Neural progenitor cell (in vitro differentiated cells): ENCODE measurements around the gene KIAA0040. TPM values are rescaled to one million over a fixed set of nuclear protein-coding genes. Genes with fewer than 3 reads are reported as not detected.

Experiments
- DNase-seq: peaks from one replicate; pipeline ENCODE4 v3.0.0-alpha.2; 2016; ENCODE audit warnings: low spot score
- H2AFZ ChIP-seq: fragments of 200-600 bp; sonication (generic); replicated peaks from 2 replicates; pipeline ENCODE4 v1.6.1; 2016; ENCODE audit warnings: antibody characterized with exemption
- H3F3A ChIP-seq: fragments of 200-600 bp; sonication (generic); 2 replicates; pipeline ENCODE4 v1.6.1; 2016; ENCODE audit warnings: antibody characterized with exemption, low read depth
- H3K27ac ChIP-seq: fragments of 200-600 bp; sonication (generic); 2 replicates; pipeline ENCODE4 v1.5.1; 2016; ENCODE audit warnings: mild to moderate bottlenecking
- H3K27me3 ChIP-seq: fragments of 200-600 bp; sonication (generic); 2 replicates; pipeline ENCODE4 v1.6.1; 2016; ENCODE audit warnings: mild to moderate bottlenecking, moderate library complexity
- H3K36me3 ChIP-seq: fragments of 200-600 bp; sonication (generic); 2 replicates; pipeline ENCODE4 v1.5.1; 2016
- H3K4me1 ChIP-seq: fragments of 200-600 bp; sonication (generic); 2 replicates; pipeline ENCODE4 v1.6.1; 2016; ENCODE audit warnings: mixed run types
- H3K4me2 ChIP-seq: fragments of 200-600 bp; sonication (generic); 2 replicates; pipeline ENCODE4 v1.6.1; 2016
- H3K4me3 ChIP-seq: fragments of 200-600 bp; sonication (generic); 2 replicates; pipeline ENCODE4 v1.5.1; 2016
- H3K79me2 ChIP-seq: fragments of 200-600 bp; sonication (generic); 2 replicates; pipeline ENCODE4 v1.6.1; 2016; ENCODE audit warnings: low read depth
- H3K9ac ChIP-seq: fragments of 200-600 bp; sonication (generic); 2 replicates; pipeline ENCODE4 v1.6.1; 2016
- H3K9me3 ChIP-seq: fragments of 200-600 bp; sonication (generic); 2 replicates; pipeline ENCODE4 v1.5.1; 2016; ENCODE audit warnings: low read depth
- H4K20me1 ChIP-seq: fragments of 200-600 bp; sonication (generic); 2 replicates; pipeline ENCODE4 v1.6.1; 2016; ENCODE audit warnings: low read depth
- H3K27ac Mint-ChIP-seq: 3 replicates; pipeline ENCODE4 v1.8.0; 2021; ENCODE audit warnings: mixed read lengths
- H3K27me3 Mint-ChIP-seq: 2 replicates; pipeline ENCODE4 v1.8.0; 2022; ENCODE audit warnings: low read depth, mild to moderate bottlenecking, inconsistent platforms, moderate library complexity, mixed read lengths; ENCODE audit not compliant: insufficient read depth
- H3K36me3 Mint-ChIP-seq: 3 replicates; pipeline ENCODE4 v1.8.0; 2021; ENCODE audit warnings: mixed read lengths
- H3K4me1 Mint-ChIP-seq: 3 replicates; pipeline ENCODE4 v1.8.0; 2021; ENCODE audit warnings: mixed read lengths
- H3K4me3 Mint-ChIP-seq: 3 replicates; pipeline ENCODE4 v1.8.0; 2021; ENCODE audit warnings: mild to moderate bottlenecking, moderate library complexity, mixed read lengths
- H3K9me3 Mint-ChIP-seq: 3 replicates; pipeline ENCODE4 v1.8.0; 2020; ENCODE audit warnings: mixed read lengths
- EZH2 ChIP-seq: fragments of 200-600 bp; sonication (generic); IDR thresholded peaks from 2 replicates; pipeline ENCODE4 v1.6.1; 2017; ENCODE audit warnings: antibody characterized with exemption, mild to moderate bottlenecking, moderate library complexity
- EZH2phosphoT487 ChIP-seq: fragments of 200-600 bp; sonication (generic); IDR thresholded peaks from 2 replicates; pipeline ENCODE4 v1.6.1; 2017; ENCODE audit warnings: antibody characterized with exemption
- total RNA-seq: library from RNA; depleted of rRNA; stranded (reverse); fragments of >200 nt; gene quantifications from 2 replicates; pipeline ENCODE4 v1.2.3, GENCODE V29; 2015; ENCODE audit warnings: low replicate concordance
- TF ChIP-seq, protein P1 (sequence below): fragments of 200-600 bp; sonication (generic); IDR thresholded peaks from 2 replicates; pipeline ENCODE4 v1.5.1; 2017; ENCODE audit warnings: antibody characterized with exemption, mild to moderate bottlenecking

KIAA0040 gene
- total RNA-seq, 1 donor from 2014 or later, result not detected

DNA sequence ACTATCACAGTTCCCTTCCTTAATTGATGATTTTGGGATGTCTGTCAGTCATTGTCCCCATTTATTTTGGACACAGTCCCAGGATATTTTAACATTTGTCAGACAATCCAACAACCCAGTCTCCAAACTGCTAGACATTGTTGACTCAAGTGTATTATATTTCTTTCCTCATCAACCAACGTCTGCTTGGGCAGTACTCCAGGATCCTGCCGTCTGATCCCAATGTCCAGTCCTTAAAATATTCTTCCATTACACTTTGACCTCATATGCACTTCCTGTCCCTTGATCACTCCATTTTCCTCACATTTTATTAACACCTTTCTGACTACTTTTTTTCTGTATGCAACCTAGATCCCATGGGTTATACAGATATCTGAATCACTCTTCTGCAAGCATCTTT lies 39.8 kb upstream of the KIAA0040 start:
- H3K9me3 Mint-ChIP-seq, result peaks cover 2% of the 10 kb centered on the region
- Histone ChIP-seq H3K79me2 (no peaks in the 10 kb centered on the region), H3K9ac (no peak overlapping the region), H4K20me1 (no peaks in the 10 kb centered on the region), H3K4me2 (no peak overlapping the region), H3K27ac (no peak overlapping the region), H3K4me1 (no peaks in the 10 kb centered on the region), H3K27me3 (no peaks in the 10 kb centered on the region), H3K36me3 (no peaks in the 10 kb centered on the region), H3K9me3 (no peaks in the 10 kb centered on the region), H3F3A (peaks cover 15% of the 10 kb centered on the region), H2AFZ (no peak overlapping the region), H3K4me3 (no peak overlapping the region)
- H3K27me3 Mint-ChIP-seq, result peaks cover 3% of the 10 kb centered on the region
- H3K4me1 Mint-ChIP-seq, result no peaks in the 10 kb centered on the region
- H3K27ac Mint-ChIP-seq, result no peak overlapping the region
- no peak for TF ChIP-seq EZH2
- TF ChIP-seq, protein P1, sequence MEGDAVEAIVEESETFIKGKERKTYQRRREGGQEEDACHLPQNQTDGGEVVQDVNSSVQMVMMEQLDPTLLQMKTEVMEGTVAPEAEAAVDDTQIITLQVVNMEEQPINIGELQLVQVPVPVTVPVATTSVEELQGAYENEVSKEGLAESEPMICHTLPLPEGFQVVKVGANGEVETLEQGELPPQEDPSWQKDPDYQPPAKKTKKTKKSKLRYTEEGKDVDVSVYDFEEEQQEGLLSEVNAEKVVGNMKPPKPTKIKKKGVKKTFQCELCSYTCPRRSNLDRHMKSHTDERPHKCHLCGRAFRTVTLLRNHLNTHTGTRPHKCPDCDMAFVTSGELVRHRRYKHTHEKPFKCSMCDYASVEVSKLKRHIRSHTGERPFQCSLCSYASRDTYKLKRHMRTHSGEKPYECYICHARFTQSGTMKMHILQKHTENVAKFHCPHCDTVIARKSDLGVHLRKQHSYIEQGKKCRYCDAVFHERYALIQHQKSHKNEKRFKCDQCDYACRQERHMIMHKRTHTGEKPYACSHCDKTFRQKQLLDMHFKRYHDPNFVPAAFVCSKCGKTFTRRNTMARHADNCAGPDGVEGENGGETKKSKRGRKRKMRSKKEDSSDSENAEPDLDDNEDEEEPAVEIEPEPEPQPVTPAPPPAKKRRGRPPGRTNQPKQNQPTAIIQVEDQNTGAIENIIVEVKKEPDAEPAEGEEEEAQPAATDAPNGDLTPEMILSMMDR, result no peak
- no peak for TF ChIP-seq EZH2phosphoT487
- no peak overlapping the region for H3K4me3 Mint-ChIP-seq
- H3K36me3 Mint-ChIP-seq, result no peaks in the 10 kb centered on the region
- no peak for DNase-seq

DNA sequence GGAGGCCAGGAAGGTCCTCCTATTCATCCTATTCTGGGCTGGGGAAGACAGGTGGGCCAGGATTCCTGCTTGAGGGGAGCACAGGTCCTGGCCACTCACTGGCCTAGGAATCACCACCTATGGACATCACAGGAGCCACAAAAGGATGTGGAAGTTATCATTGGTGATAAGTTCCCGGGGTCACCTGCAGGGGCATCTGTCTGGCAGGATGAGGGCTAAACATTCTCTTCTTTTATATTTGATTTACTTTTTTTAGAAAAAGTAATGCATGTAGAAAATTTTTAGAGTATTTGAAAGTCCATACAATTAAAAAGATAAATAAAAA lies 33.2 kb upstream of the KIAA0040 start:
- H3K4me3 Mint-ChIP-seq, result no peak overlapping the region
- H3K36me3 Mint-ChIP-seq, result no peaks in the 10 kb centered on the region
- Histone ChIP-seq H3K36me3 (no peaks in the 10 kb centered on the region), H3F3A (peaks cover 2% of the 10 kb centered on the region), H3K4me2 (no peak overlapping the region), H3K79me2 (no peaks in the 10 kb centered on the region), H3K9me3 (no peaks in the 10 kb centered on the region), H3K4me3 (no peak overlapping the region), H2AFZ (no peak overlapping the region), H3K9ac (no peak overlapping the region), H3K27me3 (no peaks in the 10 kb centered on the region), H3K27ac (no peak overlapping the region), H3K4me1 (peaks cover 17% of the 10 kb centered on the region), H4K20me1 (no peaks in the 10 kb centered on the region)
- peaks cover 13% of the 10 kb centered on the region for H3K27me3 Mint-ChIP-seq
- no peak for DNase-seq
- H3K27ac Mint-ChIP-seq, result no peak overlapping the region
- peaks cover 2% of the 10 kb centered on the region for H3K9me3 Mint-ChIP-seq
- no peaks in the 10 kb centered on the region for H3K4me1 Mint-ChIP-seq
- TF ChIP-seq EZH2, result no peak
- TF ChIP-seq, protein P1, result no peak
- TF ChIP-seq EZH2phosphoT487, result no peak

GRCh38 chr1:175222296-175222938 lies 29.8 kb upstream of the KIAA0040 start:
- Histone ChIP-seq H3K4me1 (peaks cover 20% of the 10 kb centered on the region), H3K9me3 (no peaks in the 10 kb centered on the region), H3K9ac (no peak overlapping the region), H3K36me3 (no peaks in the 10 kb centered on the region), H2AFZ (peak overlapping the region; percentile 94), H3K4me3 (no peak overlapping the region), H3K79me2 (no peaks in the 10 kb centered on the region), H3K27ac (no peak overlapping the region), H4K20me1 (no peaks in the 10 kb centered on the region), H3F3A (no peaks in the 10 kb centered on the region), H3K4me2 (no peak overlapping the region), H3K27me3 (no peaks in the 10 kb centered on the region)
- no peaks in the 10 kb centered on the region for H3K4me1 Mint-ChIP-seq
- H3K36me3 Mint-ChIP-seq, result no peaks in the 10 kb centered on the region
- TF ChIP-seq EZH2phosphoT487, result no peak
- TF ChIP-seq, protein P1, result no peak
- no peak for TF ChIP-seq EZH2
- peaks cover 10% of the 10 kb centered on the region for H3K27me3 Mint-ChIP-seq
- H3K27ac Mint-ChIP-seq, result no peak overlapping the region
- no peak for DNase-seq
- no peak overlapping the region for H3K4me3 Mint-ChIP-seq
- peaks cover 2% of the 10 kb centered on the region for H3K9me3 Mint-ChIP-seq
